NCI-H524 (cell line): ENCODE measurements around the gene SLC14A1.

Experiments
- DNase-seq, 2 experiments: peaks; one replicate each; lab custom pipeline; 2025; lab: John Stamatoyannopoulos, UW

Gene SLC14A1

DNA sequence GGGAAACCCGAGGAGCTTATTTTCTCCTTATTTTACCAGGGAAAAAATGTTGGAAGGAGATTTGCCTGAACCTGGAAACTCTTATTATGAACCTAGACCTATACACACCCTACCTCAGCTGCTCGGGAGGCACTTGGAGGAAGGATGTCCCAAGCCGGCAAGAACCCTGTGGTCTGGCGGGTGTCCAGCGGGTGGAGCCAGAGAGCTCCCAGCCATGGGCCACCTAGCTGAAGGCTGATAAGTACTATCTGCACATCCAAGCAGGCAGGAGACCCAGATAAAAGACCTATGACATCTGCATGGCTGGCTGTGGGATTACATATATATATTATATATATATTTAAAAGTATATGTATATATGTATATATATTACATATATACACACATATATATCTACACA, 1.1 kb upstream of the SLC14A1 start:
- DNase-seq = peak; percentile 26 to 73

DNA sequence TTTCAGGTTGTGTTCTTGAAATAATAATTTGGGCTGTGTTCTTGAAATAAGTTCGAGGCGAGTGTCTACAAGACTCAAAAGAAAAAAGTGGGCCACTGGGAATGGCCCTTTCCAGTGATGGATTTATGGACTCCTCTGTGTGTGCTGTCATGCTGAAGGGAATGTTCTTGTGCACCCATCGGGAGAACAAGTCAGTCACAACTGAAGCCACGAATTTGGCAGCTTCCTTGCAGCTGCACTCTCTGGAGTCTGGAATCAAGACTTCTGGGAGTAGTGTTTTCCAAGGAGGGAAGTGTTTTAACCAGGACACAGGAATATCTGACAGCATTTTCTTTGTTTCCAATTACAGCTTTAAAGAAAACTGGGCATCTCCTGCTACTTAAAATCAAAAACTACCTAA, 620 bp downstream of the SLC14A1 start:
- no peak for DNase-seq

DNA sequence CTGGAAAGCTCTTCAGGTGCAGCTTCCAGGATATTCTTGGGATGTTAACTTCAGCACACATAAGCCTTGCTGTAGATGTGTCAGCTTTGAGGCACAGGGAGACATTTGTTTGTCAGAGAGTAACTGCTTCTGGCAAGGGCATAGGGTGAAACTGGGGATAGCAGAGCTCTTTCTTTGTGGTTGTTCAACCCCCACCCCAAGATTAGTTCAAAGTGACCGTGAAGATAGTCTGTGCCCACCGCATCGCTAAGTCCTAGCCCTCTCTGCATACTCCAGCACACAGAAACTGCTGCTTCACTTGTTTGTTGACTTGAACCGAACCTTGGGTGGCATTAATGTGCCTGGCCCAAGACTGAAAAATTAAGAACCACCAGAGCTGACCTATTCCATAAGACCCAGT, 1.4 kb downstream of the SLC14A1 start:
- no peak for DNase-seq

DNA sequence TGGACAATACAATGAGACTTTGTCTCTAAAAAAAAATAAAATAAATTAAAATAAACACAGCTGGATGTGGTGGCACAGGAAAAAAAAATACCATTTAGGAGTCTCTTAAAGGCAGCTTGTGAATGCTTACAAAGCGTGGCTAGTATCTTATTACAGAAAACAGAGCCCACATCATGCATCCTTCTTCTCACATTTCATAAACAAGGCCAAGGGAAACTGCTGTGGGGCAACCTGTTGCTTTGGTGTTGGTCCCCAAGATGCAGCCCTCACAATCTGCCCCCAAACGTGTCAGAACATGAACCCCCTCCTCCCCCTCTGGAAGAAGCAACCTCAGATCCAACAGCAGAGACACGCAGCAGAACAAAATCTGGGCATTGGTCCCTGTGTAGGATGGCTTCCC, 2.6 kb downstream of the SLC14A1 start:
- no peak for DNase-seq

DNA sequence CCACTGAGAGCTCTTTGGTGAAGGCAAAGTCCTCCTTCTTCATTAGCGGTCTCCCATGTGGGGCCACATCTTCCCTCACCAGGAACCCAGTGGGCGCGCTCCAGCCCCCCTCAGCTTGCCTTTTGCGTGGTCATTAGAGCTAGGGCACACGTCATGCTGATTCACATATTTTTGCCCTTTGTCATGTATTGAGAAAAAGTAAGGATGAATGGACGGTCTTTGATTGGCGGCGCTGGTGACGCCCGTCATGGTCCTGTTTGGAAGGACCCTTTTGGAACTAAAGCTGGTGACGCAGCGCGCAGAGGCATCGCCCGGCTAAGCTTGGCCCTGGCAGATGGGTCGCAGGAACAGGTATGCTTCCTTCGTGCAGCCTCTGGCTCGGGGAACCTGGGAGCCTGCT, 3.1 kb downstream of the SLC14A1 start:
- DNase-seq = no peak

DNA sequence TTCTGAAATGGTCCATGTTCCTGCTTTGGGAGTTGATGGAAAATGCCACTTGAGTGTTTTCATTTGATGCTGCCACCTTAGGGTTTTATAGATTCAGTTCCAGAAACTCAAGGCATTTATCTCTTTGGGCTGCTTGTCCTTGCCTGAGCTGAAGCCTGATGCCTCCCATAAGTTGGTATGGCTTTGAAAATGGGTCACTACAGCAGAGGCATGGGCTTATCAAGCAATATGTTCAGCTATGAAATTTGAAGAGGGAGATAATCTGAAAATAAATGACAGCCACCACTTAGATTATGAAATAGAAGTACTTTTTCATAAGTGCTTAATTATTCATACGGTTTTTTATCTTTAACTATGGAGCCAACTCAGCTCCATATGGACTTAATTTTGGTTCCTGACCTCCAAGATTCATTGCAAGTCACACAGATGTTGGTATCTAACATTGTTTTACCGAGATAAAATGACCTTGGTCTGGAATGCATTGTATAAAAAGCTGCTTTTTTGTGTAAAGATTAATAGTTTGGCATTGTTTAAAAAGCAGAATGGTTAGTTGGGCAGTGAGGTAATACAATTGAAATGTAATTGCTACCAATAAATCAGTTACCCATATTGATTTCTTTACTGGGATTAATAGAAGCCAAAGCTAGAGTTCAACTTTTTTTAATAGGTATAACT, 4.5 kb downstream of the SLC14A1 start:
- peak in 1 of 2 experiments; percentile 26 for DNase-seq

DNA sequence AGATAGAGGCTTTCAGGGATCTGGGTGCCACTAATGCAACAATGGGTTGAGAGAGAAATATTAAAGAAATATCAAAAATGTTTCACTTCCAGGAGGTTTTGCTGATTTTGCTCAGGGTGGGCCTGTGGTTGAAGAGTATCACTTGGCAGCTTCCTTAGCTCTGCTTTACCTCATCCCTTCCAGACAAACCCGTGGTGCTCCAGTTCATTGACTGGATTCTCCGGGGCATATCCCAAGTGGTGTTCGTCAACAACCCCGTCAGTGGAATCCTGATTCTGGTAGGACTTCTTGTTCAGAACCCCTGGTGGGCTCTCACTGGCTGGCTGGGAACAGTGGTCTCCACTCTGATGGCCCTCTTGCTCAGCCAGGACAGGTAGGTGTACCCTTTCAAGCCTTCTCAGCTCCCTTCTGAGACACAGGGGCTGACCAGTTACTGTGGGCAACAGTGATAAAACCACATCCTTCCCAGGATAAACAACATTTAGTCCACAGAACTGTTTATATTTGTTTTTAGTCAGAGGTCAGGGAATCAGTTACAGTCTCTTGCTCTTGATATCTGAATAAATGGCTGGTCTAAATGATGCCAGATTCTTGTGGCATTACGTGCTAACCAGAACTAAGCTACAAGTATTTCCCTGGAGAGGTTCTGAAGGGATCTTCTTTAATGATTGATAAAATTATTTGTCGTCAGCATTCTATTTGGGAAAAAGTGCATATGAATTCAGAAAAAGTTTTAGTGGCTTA, 7.0 kb downstream of the SLC14A1 start:
- DNase-seq = no peak

DNA sequence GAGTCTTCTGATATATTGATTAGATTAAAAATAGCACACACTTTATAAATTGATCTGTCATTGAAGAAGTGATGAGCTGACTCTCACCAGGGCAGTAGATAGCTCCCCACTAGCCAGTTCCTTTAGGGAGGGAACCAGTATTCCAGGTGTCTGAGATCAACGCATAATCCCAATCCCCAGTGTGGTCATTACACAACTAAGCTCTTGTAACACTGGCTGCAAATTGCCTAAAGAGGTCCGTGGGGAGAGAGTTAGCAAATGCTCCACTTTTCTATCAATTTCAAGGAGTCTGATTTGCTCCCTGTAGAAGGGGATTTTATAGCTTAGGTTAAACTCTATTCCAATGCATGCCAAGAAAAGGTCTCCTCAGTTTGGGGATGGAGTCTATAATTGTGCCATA, 7.7 kb downstream of the SLC14A1 start:
- DNase-seq = no peak

DNA sequence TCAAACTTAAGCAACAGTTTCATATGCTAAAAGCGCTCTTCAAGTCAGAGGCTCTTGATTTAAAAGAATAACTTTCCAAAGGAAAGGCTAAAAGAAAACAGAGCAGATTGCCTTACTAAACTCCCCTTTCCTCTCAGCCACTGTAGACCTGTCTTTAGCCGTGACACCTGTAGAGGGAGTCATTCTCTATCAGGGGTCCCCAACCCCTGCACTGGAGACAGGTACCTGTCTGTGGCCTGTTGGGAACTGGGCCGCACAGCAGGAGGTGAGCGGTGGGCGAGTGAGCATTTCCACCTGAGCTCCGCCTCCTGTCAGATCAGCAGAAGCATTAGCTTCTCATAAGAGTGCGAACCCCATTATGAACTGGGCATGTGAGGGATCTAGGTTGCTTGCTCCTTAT, 9.6 kb downstream of the SLC14A1 start:
- DNase-seq = no peak

DNA sequence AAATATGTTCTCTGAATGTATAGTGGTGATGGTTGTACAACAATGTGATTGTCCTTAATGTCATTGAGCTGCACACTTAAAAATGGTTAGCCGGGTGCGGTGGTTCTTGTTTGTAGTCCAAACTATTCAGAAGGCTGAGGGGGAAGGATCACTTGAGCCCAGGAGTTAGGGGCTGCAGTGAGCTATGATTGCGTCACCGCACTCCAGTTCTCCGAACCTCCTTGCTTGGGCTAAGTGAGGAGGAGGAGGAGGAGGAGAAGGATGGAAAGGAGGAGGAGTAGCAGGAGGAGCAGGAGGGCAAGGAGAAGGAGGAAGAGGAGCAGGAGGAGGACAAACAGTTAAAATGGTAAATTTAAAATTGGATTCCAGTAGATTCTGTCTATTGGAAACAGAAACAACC, 10.5 kb downstream of the SLC14A1 start:
- no peak for DNase-seq

DNA sequence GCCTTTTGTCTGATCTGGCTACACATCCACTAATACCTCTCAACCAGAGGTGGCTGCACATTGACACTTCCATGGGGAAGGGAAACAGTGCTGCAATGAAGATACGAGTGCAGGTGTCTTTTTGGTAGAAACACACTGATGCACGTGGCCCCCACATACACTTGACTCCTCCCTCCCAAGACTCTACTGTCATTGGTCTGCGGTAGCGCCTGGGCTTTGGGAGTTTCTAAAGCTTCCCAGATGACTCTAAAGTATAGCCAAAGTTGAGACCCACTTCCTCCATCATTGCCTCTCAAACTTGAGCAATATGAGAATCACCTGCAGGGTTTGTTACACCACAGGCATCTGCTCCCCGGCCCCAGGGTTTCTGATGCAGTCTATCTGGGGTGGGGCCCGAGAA, 11.0 kb downstream of the SLC14A1 start:
- no peak for DNase-seq

DNA sequence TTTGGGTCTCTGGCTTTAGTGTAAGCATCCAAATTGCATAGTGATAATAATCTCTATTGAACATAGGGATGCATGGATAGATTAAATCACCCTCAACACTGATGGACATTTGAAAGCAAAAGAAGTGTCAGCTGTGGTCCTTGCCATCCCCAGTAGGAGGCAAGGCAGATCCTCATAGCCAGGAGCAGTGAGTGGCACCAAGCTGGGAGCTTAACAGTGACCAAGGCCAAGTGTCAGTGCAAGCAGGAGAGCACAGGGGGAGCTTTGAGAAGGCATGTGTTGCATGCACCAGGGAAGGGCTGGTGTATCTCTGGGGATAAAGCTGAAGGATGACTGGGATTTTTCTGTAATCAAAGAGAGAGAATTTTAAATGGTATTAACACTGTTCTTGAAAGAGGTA, 14.7 kb downstream of the SLC14A1 start:
- no peak for DNase-seq

DNA sequence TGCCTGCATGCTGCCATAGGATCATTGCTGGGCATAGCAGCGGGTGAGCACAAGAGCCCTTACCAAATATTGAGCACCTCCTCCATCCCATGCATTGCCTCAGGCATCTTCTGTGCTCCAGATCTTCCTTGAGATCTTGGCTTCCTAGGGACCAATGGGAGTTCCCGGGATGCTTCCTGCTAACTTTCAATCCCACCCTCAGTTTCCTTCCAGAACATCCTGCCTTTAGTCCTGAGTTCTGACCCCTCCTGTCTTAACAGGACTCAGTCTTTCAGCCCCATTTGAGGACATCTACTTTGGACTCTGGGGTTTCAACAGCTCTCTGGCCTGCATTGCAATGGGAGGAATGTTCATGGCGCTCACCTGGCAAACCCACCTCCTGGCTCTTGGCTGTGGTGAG, 15.3 kb downstream of the SLC14A1 start:
- DNase-seq = no peak

DNA sequence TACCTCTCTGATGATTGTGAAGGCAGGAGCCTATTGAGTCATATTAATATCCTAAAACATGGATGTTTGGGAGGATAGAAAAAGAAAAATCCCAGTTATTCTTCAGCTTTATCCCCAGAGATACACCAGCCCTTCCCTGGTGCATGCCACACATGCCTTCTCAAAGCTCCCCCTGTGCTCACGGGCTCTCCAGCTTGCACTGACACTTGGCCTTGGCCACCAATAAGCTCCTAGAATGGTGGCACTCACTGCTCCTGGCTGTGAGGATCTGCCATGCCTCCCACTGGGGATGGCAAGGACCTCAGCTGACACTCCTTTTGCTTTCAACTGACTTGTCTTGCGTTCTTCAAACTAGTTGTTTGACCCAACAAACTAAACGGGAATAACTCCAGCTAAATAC, 15.9 kb downstream of the SLC14A1 start:
- DNase-seq = no peak

DNA sequence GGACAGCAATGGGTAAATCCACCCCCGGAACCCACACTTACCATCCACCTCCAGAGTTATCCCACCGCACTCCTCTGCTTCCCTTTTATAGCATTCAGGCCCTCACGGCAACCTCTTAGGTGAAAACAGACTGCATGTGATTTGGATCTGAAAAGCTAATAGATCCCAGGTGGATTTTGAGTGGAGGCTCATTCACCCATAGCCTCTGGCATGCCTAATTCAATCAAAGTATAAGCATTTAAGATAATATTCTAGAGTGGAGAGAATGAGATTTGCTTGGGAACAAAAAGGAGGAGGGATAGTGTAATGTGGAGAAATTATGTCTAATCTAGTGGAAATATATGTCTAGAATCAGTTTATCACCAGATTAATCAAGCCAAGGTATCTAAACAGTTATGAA, 17.1 kb downstream of the SLC14A1 start:
- DNase-seq = no peak

DNA sequence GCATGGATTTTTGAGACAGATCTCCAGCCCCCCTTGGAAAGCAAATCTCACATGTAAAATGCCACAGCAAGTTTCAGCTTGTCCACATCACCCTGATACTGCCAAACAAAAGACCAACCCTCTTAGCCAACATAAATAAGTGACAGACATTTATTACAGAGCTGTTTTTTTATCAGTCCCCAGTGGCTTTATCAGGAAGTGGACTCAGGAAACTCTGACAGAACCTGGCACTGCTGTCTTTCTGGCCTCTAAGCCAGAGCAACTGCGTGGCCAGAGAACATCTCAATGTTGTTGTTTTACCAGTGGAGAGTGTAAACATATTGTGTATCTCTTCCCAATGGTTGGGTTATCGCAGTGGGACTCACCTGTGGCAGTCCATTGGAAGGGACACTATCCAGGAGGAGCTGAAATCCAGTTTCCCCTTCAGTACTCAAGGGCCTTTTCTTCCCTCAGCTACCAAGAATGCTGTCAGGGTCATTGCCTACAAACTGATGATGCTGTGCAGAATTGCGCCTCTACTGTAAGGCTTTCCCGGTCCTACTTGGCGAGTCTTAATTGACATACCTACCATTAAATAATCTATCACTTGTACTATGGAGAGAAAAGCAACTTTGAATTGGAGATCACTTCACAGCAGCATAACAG, 22.0 kb downstream of the SLC14A1 start:
- DNase-seq = no peak

DNA sequence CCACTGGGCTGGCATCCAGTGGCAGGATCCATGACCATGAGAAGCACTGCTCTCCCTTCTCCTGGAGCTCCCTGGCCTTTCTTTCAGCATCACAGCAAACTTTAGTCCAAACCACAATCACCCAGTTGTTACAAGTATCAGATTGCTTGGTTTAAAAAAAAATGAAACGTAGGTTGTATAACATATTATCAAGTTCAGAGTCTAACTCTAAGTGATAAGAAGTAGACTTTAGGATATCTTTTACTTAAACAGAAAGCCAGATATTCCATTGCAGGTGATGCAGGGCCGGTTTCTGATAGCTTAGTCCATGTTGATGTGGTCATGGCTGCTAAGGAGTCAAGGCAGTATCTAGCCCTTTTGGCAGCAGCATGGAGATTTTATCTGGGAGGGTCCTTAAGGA, 24.5 kb downstream of the SLC14A1 start:
- DNase-seq = no peak

DNA sequence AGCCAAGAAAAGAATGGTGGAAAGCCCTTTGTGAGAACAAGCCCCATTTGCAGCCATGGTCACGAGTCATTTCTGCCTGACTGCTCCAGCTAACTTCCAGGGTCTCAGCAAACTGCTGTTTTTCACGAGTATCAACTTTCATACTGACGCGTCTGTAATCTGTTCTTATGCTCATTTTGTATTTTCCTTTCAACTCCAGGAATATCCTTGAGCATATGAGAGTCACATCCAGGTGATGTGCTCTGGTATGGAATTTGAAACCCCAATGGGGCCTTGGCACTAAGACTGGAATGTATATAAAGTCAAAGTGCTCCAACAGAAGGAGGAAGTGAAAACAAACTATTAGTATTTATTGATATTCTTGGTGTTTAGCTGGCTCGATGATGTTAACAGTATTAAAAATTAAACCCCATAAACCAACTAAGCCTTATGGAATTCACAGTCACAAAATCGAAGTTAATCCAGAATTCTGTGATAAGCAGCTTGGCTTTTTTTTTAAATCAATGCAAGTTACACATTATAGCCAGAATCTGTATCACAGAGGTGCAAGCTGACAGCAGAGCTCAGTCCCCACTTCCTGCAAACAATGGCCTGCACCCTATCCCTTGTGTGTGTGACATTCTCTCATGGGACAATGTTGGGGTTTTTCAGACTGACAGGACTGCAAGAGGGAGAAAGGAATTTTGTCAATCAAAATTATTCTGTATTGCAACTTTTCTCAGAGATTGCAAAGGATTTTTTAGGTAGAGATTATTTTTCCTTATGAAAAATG, 26.1 kb downstream of the SLC14A1 start:
- DNase-seq = peak in 1 of 2 experiments; percentile 7

DNA sequence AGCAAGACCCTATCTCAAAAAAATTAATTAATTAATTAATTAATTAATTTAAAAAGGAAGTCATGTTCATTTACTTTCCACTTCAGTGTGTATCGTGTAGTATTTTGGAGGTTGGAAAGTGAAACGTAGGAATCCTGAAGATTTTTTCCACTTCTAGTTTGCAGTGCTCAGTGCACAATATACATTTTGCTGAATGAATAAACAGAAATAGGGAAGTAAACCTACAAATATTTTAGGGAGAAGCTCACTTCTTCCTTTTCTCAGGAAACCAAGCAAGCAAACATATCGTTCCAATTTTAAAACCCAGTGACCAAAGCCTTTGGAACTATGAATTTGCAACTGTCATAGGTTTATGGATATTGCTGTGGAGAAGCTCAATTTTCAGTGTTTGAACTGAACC, 27.8 kb downstream of the SLC14A1 start:
- DNase-seq = no peak

DNA sequence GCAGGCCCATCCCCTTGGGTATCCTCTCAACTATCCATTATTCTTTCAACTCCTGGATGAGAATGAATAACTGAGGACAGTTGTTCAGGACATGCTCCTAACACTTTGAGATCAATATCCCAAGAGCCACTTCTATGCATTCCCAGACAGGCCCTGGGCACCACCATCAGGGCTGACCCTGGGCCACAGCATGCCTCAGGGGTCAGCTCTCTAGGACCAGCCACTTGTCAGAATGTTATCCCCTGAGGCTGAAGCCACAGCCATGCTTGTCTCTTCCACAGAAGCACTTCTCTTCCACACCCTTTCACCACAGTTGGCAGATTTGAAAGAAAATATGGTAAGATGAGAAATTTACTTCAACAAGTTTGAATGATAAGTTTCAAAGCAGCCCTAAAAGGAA, 28.7 kb downstream of the SLC14A1 start:
- DNase-seq = no peak

DNA sequence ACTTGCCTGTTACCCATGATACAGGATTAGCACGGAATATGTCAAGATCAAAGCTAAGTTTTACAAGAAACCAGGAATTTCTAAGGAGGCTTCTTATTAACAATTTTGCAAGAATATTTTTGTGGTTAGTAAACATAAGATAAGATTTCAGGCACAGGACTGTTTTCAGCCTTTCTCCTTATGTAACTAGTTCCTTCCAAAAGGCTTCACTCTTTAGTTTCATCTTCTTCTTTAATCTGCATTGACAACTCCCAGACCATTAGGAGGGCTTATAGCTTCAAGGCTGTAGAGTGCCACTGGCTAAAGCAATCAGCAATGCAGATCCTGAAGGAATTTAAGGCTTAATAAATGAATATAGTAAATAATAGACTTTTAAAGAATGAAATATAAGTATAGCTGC, 29.3 kb downstream of the SLC14A1 start:
- DNase-seq = no peak

DNA sequence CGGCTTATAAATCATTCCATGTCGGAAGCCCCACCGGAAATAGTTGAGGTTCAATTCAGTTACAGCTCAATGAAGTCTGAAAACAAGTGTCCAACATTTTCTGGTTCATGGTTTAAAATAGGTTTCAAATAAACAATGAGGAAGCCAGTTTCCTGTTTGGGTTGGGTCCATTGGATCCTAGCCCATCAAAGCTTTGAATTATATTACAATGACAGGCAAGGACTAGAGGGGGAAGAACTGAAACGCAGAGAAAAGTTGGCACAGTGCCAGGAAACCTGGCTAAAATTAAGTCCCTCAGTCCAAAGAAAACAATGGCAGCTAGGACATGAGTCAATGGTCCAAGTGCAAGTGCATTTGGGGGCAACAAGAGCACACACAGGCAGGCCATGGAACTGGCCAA, 32.0 kb downstream of the SLC14A1 start:
- peak in 1 of 2 experiments; percentile 6 for DNase-seq

DNA sequence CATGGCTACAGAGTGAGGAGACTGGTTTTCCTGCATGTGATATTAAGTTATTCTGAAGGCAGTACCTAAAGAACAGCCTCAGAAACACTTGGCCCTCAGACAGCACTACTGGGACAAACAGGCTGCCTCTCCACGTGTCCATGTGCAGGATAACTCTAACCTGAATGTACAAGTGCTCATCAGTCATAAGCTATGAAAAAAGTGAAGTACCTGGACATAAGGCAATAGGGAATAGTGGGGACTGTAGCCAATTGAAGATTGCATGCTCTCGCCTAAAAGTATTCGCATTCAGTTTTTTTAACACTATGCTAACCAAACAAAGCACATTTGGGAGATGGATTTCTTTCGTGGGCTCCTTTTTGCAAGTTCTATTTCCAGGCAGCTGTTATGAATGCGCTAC, 33.0 kb downstream of the SLC14A1 start:
- DNase-seq = no peak
